HG02852 (cell line): Measurements from ENCODE around the gene LECT2.

Source experiments
- ATAC-seq: cut with Tn5 transposase; IDR thresholded peaks from one replicate; pipeline ENCODE4 v1.9.1; 2021; ENCODE audit warnings: mild to moderate bottlenecking, moderate library complexity; ENCODE audit not compliant: unreplicated experiment

Gene LECT2

DNA sequence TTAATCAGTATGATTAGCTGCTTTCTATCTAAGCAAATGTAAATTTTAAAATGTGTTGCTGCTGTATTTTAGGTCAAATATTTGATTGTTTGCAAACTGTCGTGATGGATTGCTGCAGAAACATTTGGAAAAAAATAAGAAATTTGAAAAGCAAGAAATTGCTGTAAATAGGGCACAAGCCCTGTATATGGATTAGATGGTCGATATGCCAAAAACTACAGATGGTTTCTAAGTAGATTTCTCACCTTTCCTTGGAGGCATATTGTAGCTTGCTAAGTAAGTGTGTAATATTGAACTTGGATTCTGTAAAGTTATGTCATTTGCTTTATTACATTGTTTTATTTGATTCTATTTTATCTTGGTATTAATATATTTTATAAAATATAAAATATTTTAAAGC, 13.1 kb downstream of the LECT2 start:
- no peak for ATAC-seq

DNA sequence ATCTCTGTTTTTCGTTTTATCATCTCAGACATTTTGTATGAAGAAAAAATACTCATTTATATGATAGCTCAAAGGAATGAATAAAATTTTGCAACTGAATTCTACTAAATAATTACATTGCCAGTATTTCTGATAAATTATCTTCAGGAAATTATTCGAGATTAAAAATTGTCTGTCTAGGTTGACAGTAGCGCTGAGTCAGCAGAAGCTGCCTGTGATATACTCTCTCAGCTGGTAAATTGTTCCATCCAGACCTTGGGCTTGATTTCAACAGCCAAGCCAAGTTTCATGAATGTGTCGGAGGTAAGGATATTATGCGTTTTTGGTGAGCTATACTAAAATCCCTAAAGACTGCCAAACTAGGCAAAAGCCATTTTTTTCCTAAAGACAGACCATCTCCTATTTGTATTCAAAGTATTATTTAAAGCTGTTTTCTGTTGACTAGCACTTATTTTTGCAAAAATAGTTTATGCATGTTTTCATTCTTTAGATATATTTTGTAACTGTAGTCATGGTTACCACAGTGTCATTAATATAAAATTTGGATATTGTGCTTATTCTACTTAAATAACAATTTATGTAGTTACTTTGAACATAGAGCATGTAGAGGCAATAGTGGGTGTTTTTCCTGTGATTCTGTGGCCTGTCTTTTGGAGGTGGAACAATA, 17.4 kb downstream of the LECT2 start:
- ATAC-seq, result no peak

DNA sequence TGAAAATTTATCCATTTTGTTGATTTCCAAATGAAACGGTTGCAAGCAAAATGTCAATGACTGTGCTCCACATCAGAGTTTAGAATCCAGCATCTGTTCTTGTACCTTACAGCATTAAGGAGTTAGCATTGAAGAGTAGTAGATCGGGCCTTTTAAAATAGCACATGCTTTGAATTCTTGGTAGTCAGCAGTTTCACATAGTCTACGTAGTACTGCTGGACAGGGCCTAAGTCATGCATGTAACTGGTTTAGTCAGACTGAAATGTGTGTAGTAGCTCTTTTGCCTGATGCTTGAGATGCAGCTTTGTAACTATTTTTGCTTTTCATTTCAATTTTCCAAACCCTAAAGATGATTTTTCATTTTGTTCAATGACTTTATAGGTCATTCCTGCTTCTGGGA, 19.8 kb downstream of the LECT2 start:
- no peak for ATAC-seq

DNA sequence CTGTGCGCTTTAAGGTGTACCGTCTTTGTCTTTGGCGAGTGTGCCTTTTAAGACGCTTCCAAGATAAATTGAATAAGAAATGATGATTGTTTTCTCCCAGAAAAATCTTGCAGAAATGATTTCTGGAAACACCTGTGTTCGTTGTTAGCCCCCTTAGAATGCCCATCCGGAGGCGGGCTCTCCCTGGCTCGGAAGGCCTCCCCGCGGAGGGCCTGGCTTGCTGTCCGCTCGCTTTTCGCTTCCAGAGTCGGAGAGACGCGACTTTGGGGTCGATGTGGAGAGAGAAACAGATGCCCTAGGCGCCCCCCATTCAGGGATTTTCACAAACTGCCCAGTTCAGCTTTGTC, 23.9 kb downstream of the LECT2 start:
- no peak for ATAC-seq

DNA sequence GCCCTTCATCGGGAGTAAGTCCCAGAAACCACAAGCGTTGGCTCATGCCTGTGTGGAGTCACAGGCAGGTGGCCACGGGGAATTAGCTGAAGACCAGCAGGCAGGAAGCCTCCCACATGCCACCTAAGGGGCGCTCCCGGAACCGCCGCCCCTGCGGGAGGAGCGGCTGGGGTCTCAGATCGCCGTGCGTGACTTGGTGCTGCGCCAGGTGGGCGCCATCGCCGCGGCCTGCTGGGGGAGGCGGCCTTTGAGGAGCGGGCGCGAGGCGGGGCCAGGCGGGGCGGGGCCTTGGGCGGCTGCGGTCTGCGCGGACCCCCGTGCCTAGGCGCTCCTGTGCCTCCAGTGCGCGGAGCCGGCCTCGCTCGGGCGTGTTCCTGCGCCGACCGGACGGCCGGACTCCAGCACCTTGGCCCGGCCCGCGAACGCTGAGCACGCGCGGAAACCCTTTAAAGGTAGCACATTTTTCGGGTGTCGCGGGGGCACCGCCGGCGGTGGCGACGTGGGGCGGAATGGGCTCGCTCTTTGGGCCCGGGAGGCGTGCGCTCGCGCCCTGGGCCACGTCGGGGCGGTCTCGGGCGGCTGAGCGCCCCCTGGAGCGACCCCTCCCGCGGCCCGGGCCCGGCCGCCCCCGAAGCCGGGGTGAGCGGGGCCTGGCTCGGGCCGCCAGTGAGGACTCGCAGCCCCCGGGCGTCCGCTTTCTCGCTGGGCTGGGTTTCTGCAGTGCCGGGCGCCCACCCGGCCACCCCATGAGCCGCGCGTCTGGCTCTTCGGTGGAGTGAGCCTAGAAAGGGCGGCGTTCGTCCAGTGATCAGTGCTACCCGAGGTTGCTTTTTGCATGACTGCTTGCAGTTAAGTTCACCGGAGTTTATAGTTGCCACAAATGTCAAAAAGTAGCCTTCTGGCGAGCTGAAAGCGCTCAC, 24.5 kb downstream of the LECT2 start:
- no peak for ATAC-seq

DNA sequence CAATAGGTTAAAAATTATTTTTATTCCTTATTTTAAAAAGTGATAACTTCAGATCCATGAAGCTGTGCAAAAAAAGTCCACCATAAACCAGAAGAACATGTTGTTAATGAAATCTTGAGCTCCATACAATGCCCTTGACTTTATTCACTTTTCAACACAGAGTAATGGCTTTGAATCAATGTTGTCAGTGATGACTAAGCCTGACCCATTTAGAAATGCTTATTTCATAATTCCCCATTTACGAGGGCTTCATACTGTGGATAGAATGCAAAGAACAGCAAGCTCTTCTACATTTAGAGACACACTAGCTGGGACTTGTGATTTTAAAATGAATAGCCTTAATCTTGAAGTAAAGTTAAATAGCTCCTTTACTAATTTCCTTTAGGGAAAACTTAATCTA, 33.4 kb downstream of the LECT2 start:
- ATAC-seq, result no peak

DNA sequence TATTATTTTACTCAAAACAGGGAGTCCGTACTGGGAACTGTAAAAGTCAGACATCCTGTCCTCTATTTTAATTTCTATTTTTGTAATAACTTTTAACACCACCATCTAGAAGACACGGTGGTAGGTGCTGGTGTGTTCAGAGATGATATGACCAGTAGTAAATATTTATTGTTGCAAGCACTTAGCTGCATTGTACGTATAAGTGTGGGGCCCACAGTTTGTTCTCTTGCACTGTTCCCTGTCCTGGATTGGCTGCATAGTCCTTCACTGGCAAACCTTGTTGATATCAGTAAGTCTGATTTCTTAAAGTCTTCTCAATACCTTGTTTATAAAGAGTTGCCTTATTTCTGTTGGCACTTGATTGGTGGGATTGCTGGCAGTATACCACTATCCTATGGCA, 34.6 kb downstream of the LECT2 start:
- no peak for ATAC-seq

DNA sequence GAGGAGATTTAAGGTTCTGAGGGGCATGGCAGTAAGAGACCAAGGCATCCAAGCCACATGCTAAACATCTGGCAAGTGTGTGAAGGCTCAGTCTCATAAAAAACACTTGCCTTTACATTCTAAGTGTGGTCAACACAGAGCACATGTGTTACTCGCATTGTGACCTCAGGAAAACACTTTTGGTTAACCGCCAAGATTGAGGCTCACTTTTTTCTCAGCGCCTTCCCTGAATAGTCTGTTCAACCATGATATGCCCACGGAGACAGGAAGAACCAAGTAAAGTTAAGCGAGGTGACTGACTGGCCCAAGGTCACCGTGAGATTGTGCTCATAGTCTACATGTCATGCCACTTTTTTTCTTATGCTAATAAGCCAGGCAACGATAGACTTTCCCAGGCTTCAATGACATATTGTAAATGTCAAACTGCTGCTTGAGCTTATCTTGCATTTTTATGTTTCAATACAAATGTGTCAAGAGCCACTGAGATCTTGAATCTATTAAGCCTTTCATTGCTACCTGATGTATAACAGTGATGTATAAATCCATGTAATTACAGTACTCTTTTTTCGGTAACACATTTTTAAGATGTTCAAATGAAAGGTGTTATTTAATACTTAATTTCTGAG, 38.0 kb downstream of the LECT2 start:
- no peak for ATAC-seq

DNA sequence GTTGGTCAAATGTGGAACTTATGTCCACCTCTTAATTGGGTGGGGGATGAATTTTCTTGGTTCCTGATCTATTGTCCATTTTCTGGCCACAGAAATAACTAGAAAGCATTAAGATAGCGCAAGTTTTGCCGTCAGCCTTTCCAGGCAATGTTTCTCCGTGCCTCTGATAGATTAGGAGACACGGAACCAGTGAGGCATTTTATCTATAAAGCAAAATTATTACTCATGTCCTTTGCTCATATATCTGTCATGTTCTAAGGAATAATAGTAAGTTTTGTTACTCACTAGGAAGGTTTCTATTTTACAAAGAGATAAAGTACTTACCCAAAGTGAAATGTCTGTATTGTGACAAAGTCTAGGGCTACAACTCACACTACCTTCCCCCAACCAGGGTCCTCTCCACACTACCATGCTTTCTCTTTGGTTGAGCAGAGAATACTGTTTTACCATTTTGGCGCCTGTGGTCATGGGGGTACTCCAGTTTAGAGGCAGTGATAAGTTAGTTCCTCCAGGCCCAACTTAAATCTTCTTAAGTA, 39.2 kb downstream of the LECT2 start:
- no peak for ATAC-seq

DNA sequence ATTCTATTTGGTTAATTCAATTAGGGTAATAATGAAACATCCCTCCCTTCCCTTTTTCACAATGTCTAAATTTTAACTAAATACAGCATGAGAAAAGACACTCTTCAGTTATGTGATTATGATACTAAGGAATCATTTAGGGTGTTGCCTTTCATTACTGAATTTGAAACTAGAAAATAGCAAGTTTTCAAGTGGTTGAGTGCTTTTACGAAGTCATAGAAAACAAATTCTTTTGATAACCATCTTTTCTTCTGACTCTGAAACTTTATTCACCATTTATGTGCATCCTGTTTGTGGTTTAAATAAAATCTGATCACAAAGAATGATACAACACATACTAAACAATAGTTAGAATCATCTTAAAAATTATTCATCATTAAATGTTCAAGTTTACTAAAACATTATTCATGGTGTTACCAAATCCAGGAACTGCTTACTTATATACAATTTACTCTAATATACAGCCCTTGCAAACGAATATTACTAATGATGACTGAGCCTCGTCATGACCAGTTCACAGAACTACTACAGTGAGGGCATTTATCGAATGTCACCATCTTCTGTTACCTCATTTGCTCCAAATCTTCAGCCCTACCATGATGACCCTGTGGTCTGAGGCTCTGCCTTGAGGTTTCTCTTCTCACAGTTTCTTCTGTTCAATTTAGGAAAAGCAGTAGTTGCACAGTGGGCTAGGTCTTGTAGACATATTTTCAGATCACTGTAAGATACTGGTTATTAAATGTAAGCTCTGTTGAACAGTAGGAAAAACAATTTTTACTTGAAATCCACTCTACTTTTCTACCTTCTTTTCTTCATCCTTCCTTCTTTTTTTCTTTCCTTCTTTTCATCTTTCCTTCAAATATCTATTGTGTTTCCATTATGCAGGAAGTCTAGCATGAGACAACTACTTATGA, 40.8 kb downstream of the LECT2 start:
- ATAC-seq, result no peak

DNA sequence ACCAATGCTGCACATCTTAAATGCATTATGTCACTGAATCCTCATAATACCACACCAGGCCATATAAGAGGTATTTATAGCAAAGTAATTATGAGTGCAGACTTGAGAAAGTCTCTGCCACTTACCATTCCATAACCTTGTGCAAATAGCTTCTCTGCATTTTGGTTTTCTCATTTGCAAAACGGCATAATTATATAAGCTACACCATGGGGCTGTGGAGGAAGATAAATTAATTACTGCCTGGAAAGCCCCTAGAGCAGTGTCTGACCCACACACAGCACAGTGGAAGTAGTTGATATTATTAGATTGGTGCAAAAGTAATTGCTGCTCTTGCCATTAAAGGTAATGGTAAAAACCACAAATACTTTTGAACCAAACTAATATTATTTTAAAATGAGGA, 49.6 kb downstream of the LECT2 start:
- ATAC-seq, result no peak

DNA sequence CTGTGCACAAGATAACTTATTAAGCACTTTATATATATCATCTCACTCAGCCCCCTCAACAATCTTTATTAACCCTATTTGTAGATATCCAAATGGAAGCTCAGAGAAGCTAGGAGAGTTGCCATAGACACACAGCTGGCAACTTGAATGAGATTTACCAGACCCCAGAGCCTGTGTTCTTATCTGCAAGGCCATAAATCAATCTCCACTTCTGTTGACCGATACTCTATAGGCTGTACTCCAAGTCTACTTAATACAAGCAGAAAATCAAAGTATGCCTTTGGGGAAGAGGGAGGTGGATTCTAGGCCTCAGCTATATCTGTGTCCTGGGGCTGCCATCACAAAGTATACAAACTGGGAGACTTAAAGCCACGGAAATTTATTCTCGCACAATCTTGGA, 53.1 kb downstream of the LECT2 start:
- ATAC-seq, result no peak

DNA sequence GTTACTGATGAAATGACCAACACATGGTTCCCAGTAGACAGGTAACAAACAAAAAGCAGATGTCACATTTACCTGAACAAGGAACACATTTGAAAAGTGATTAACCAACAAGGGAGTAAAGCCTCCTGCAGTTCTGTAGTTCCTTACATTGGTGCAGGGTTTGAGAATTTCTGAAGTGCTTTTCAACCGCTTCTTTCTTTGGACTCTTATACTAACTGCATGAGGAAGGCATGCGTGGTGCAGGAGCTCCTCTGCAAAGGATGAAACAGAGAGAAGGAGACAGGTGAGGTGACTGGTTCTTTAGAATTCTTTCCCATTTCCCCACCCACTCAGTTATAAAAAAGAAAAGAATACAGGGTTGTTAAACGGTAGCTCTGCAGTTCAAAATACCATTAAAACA, 54.5 kb downstream of the LECT2 start:
- ATAC-seq, result no peak

DNA sequence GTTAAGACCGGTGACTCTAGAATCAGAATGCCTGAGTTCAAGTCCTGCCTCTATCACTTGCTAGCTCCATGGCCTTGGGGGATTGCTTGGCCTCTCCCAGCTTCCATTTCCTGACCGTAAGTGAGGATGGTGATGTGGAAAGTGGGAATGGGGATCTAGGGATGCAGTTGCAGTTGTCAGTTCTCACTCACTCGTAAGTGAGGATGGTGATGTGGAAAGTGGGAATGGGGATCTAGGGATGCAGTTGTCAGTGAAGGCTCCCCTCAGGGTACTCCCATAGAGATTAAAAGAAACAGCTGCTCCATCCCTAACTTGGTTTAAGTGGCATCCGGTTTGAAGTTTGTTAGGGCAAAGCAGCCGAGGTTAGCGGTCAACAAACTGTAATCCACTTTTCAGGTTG, 56.1 kb downstream of the LECT2 start:
- ATAC-seq, result no peak
